Measurements from ENCODE around the gene PRKCA.

The PRKCA gene

GRCh38 chr17:66509926-66510325, 207.5 kb downstream of the PRKCA start:
- Histone ChIP-seq H3K27me3 (no peaks in the 10 kb centered on the region), H3K36me3 (no peaks in the 10 kb centered on the region), H3K9me3 (peaks cover 3% of the 10 kb centered on the region; the same call in 1 of the 2 replicates), H3K4me1 (peaks cover 7% of the 10 kb centered on the region; the same call in 1 of the 2 replicates), H3K4me3 (ENCODE audit: low read depth, low read length) (no peak overlapping the region)
- no peak for DNase-seq
- TF ChIP-seq CTCF (IDR thresholded peaks at IDR 0.05; ENCODE audit: low read depth, low read length) = no peak

- Histone ChIP-seq H3K9me3 (peaks cover 3% of the 10 kb centered on the region; the same call in 1 of the 2 replicates), H3K4me3 (ENCODE audit: low read depth, low read length) (no peak overlapping the region), H3K4me1 (peaks cover 7% of the 10 kb centered on the region; the same call in 1 of the 2 replicates), H3K27me3 (no peaks in the 10 kb centered on the region), H3K36me3 (no peaks in the 10 kb centered on the region)
- DNase-seq = no peak
- TF ChIP-seq CTCF (IDR thresholded peaks at IDR 0.05; ENCODE audit: low read depth, low read length) = no peak
These were observed 208.7 kb downstream of the PRKCA start for GRCh38 chr17:66511135-66511534.

GRCh38 chr17:66514227-66514806, 211.9 kb downstream of the PRKCA start:
- no peak for TF ChIP-seq CTCF (IDR thresholded peaks at IDR 0.05; ENCODE audit: low read depth, low read length)
- no peaks in the 10 kb centered on the region for H3K27me3 ChIP-seq
- DNase-seq = no peak
- peaks cover 2% of the 10 kb centered on the region; the same call in 1 of the 2 replicates for H3K9me3 ChIP-seq
- no peak overlapping the region for H3K4me3 ChIP-seq (ENCODE audit: low read depth, low read length)
- H3K4me1 ChIP-seq = peaks cover 3% of the 10 kb centered on the region
- no peaks in the 10 kb centered on the region for H3K36me3 ChIP-seq

- no peak for TF ChIP-seq CTCF (IDR thresholded peaks at IDR 0.05; ENCODE audit: low read depth, low read length)
These were observed 213.6 kb downstream of the PRKCA start for GRCh38 chr17:66515974-66516373.

GRCh38 chr17:66517336-66518009, 215.1 kb downstream of the PRKCA start:
- no peaks in the 10 kb centered on the region for H3K36me3 ChIP-seq
- peaks cover 3% of the 10 kb centered on the region for H3K4me1 ChIP-seq
- H3K4me3 ChIP-seq (ENCODE audit: low read depth, low read length) = no peak overlapping the region
- no peak for DNase-seq
- H3K9me3 ChIP-seq = no peaks in the 10 kb centered on the region
- H3K27me3 ChIP-seq = no peaks in the 10 kb centered on the region
- no peak for TF ChIP-seq CTCF (IDR thresholded peaks at IDR 0.05; ENCODE audit: low read depth, low read length)

More at GRCh38 chr17:66515974-66516373, 213.6 kb downstream of the PRKCA start:
- DNase-seq = no peak
- H3K9me3 ChIP-seq = no peaks in the 10 kb centered on the region
- H3K4me3 ChIP-seq (ENCODE audit: low read depth, low read length) = no peak overlapping the region
- H3K27me3 ChIP-seq = no peaks in the 10 kb centered on the region
- no peaks in the 10 kb centered on the region for H3K36me3 ChIP-seq
- peaks cover 3% of the 10 kb centered on the region for H3K4me1 ChIP-seq

- no peak for TF ChIP-seq CTCF (IDR thresholded peaks at IDR 0.05; ENCODE audit: low read depth, low read length)
- no peak for DNase-seq
- Histone ChIP-seq H3K36me3 (no peaks in the 10 kb centered on the region), H3K9me3 (no peaks in the 10 kb centered on the region), H3K27me3 (no peaks in the 10 kb centered on the region), H3K4me1 (peaks cover 3% of the 10 kb centered on the region), H3K4me3 (ENCODE audit: low read depth, low read length) (no peak overlapping the region)
These were observed 215.7 kb downstream of the PRKCA start for GRCh38 chr17:66518108-66518507.
